Ishikawa (cell line): ENCODE measurements around the gene MGST1.

ENCODE experiments used
- CEBPB ChIP-seq: IDR thresholded peaks from 2 replicates; pipeline ENCODE4 v1.6.1; 2012
- CREB1 ChIP-seq: IDR thresholded peaks from 2 replicates; pipeline ENCODE4 v1.6.1; 2012; ENCODE audit warnings: low read depth
- EGR1 ChIP-seq: IDR thresholded peaks from 2 replicates; pipeline ENCODE4 v1.6.1; 2012
- EP300 ChIP-seq: IDR thresholded peaks from 2 replicates; pipeline ENCODE4 v1.6.1; 2012; ENCODE audit warnings: borderline replicate concordance
- FOXM1 ChIP-seq: IDR thresholded peaks from 2 replicates; pipeline ENCODE4 v1.6.1; 2012; ENCODE audit warnings: low read depth, borderline replicate concordance
- NFIC ChIP-seq: IDR thresholded peaks from 2 replicates; pipeline ENCODE4 v1.6.1; 2012
- RAD21 ChIP-seq: IDR thresholded peaks from 2 replicates; pipeline ENCODE4 v1.6.1; 2012; ENCODE audit warnings: low read depth
- TAF1 ChIP-seq: IDR thresholded peaks from 2 replicates; pipeline ENCODE4 v1.6.1; 2012; ENCODE audit warnings: low read depth, mild to moderate bottlenecking
- TCF12 ChIP-seq: IDR thresholded peaks from 2 replicates; pipeline ENCODE4 v1.6.1; 2012; ENCODE audit warnings: low read depth
- TEAD4 ChIP-seq: IDR thresholded peaks from 2 replicates; pipeline ENCODE4 v1.6.1; 2012
- YY1 ChIP-seq: IDR thresholded peaks from 2 replicates; pipeline ENCODE4 v1.6.1; 2012; ENCODE audit warnings: low read depth
- ZBTB7A ChIP-seq: IDR thresholded peaks from 2 replicates; pipeline ENCODE4 v1.6.1; 2012; ENCODE audit warnings: low read depth
- TF ChIP-seq, protein P1 (sequence below): IDR thresholded peaks from 2 replicates; pipeline ENCODE4 v1.6.1; 2012
- TF ChIP-seq, protein P2 (sequence below): IDR thresholded peaks from 2 replicates; pipeline ENCODE4 v1.6.1; 2012; ENCODE audit warnings: low read depth, mild to moderate bottlenecking
- TF ChIP-seq, protein P3 (sequence below): IDR thresholded peaks from 2 replicates; pipeline ENCODE4 v1.6.1; 2012

The MGST1 gene

DNA sequence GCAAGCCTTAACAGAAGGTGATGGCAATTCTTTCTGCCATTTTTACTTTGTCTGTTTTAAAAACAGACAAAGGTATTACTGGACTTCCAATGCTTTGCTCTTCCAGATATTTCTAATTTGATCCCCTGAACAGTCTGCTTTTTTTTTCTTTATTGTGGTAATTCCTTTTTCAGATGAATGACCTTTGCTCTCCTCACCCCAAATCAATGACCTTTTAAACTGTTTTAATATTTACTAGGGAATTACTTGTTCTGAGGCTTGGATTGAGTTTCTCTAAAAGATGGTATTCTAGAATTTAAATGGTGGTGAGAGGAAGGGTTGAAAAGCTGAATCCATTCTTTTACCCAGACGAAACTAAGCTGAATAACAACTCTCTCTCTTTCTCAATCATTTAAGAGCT is 2.3 kb upstream of the MGST1 start:
- TF ChIP-seq RAD21 (no peak), CEBPB (no peak), TEAD4 (no peak), EP300 (no peak), TCF12 (no peak), TAF1 (no peak), YY1 (no peak), CREB1 (no peak), ZBTB7A (no peak), EGR1 (no peak), FOXM1 (no peak), NFIC (no peak)
- TF ChIP-seq, protein P1, sequence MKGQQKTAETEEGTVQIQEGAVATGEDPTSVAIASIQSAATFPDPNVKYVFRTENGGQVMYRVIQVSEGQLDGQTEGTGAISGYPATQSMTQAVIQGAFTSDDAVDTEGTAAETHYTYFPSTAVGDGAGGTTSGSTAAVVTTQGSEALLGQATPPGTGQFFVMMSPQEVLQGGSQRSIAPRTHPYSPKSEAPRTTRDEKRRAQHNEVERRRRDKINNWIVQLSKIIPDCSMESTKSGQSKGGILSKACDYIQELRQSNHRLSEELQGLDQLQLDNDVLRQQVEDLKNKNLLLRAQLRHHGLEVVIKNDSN, result no peak
- TF ChIP-seq, protein P2, sequence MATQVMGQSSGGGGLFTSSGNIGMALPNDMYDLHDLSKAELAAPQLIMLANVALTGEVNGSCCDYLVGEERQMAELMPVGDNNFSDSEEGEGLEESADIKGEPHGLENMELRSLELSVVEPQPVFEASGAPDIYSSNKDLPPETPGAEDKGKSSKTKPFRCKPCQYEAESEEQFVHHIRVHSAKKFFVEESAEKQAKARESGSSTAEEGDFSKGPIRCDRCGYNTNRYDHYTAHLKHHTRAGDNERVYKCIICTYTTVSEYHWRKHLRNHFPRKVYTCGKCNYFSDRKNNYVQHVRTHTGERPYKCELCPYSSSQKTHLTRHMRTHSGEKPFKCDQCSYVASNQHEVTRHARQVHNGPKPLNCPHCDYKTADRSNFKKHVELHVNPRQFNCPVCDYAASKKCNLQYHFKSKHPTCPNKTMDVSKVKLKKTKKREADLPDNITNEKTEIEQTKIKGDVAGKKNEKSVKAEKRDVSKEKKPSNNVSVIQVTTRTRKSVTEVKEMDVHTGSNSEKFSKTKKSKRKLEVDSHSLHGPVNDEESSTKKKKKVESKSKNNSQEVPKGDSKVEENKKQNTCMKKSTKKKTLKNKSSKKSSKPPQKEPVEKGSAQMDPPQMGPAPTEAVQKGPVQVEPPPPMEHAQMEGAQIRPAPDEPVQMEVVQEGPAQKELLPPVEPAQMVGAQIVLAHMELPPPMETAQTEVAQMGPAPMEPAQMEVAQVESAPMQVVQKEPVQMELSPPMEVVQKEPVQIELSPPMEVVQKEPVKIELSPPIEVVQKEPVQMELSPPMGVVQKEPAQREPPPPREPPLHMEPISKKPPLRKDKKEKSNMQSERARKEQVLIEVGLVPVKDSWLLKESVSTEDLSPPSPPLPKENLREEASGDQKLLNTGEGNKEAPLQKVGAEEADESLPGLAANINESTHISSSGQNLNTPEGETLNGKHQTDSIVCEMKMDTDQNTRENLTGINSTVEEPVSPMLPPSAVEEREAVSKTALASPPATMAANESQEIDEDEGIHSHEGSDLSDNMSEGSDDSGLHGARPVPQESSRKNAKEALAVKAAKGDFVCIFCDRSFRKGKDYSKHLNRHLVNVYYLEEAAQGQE, result no peak
- TF ChIP-seq, protein P3, sequence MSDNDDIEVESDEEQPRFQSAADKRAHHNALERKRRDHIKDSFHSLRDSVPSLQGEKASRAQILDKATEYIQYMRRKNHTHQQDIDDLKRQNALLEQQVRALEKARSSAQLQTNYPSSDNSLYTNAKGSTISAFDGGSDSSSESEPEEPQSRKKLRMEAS, result no peak

DNA sequence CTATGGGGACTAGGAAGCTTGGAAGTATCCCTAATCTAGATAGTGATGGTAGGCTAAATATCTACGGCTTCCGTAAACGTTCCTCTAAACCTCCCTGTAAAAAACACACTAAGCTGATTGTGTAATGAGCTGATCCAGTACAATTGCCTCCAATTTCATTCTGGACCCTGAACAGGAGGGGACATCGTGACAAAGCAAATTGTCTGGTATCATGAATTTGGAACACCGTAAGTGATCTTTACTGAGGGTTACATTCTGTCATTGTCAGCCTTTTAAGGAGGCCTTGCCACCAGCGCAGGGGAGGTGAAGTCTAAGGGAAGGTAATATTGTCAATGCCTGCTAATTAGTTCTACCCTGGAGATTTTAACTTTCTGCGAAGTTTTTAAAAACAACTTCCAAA is 487 bp upstream of the MGST1 start:
- TF ChIP-seq RAD21, result no peak

DNA sequence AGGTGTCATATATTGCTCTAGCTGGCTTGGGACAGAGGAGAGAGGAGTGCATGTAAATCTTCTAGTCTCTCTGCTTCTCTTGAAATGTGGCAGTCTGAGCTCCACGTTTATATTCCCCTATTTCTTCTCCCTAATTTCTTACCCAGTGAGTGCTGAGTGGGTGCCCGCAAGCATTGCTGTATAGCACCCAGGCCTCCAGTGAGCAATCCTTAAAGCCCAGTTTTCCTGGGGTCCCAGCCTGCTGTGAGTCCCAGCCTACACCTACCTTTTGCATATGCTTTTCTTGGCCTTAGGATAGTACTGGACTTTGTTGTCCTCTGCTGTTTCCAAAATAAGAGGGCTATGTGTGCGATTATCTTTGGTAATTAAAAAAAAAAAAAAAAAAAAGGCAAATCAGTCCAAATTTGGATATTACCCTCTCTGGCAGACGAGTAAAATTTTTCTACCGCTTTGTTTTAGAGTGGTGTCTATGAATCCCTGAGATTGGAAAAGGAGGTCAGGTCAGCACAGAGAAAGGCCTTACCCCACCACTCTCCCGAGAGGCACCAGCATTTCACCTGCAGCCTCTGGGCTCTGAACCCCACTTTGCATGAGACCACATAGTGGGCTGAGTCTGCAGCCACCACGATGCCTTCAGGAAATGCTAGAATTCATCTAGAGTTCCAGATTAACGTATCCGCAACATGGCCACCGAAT is 1.1 kb downstream of the MGST1 start:
- no peak for TF ChIP-seq TAF1
- TF ChIP-seq EGR1, result no peak
- TF ChIP-seq NFIC, result no peak
- no peak for TF ChIP-seq CREB1
- no peak for TF ChIP-seq CEBPB
- no peak for TF ChIP-seq TEAD4
- no peak for TF ChIP-seq FOXM1
- no peak for TF ChIP-seq EP300
- no peak for TF ChIP-seq RAD21
- TF ChIP-seq, protein P1, result no peak
- TF ChIP-seq YY1, result no peak
- no peak for TF ChIP-seq ZBTB7A

DNA sequence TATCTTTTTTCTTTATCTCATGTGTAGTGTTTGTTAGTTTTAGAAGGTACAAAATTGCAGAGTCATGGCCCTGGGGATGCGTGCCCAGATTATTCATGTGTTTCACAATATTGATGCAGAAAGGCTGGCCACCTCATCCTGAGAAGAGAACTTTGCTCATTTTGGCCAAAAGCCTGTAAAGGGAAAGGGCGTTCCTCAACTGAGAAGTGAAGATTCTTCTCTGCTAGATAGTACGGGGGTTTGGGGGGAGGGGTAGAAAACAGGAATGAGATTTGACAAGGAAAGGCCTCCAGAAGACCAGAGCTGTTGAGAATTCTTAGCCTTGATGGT is 1.7 kb downstream of the MGST1 start:
- TF ChIP-seq TEAD4 (no peak), TAF1 (no peak), CREB1 (no peak), YY1 (no peak), TCF12 (no peak), NFIC (no peak), RAD21 (no peak), EP300 (no peak), FOXM1 (no peak), EGR1 (no peak), CEBPB (no peak)
- TF ChIP-seq, protein P3, result no peak
- TF ChIP-seq, protein P1, result no peak

DNA sequence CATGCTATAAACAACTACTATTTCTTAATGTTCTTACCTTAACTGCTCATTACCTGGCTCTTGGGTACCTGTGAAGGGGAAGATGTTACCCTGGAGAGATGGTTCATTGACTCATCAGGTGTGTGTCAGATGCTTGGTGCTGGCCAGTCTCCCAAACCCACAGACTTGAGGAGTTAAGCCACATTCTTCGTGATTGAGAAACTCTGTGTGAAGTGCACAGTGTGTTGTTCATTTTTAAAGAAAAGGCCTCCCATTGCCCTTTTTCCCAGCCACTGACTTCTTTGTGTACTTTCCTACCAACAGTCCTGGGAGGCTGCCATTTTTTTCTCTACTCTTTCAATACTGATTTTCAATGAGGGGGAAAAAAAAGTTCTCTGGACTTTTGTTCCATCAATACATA is 3.2 kb downstream of the MGST1 start:
- TF ChIP-seq CREB1 (no peak), CEBPB (peak; percentile 73), NFIC (peak; percentile 45; the same call in 1 of the 2 replicates), TEAD4 (peak; percentile 58; the same call in 1 of the 2 replicates)

DNA sequence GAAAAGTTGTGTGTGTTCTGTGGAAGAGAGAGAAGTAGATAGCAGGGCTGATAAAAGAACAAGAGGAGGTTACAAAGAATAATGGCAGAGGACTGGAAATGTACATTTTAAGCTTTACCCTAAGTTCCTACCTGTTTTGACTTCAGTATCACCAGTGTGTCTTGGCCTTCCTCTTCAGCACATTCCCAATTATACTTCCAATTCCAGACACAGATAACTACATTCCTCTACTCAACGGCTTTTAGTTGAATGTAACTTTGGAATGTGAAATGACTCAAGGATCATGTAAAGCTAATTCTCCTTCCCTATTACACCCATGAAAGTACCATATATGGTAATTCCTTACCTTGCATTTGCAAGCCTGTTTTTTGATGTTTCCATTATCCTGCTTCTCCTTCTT is 5.0 kb downstream of the MGST1 start:
- TF ChIP-seq, protein P1, result no peak
- TF ChIP-seq TAF1 (no peak), CEBPB (no peak)
- TF ChIP-seq, protein P2, result no peak
